NCI-H1436 (cell line): ENCODE data around the gene DYRK1A.

ENCODE experiments used
- DNase-seq: peaks from one replicate; lab custom pipeline; 2025; lab: John Stamatoyannopoulos, UW

DYRK1A gene

DNA sequence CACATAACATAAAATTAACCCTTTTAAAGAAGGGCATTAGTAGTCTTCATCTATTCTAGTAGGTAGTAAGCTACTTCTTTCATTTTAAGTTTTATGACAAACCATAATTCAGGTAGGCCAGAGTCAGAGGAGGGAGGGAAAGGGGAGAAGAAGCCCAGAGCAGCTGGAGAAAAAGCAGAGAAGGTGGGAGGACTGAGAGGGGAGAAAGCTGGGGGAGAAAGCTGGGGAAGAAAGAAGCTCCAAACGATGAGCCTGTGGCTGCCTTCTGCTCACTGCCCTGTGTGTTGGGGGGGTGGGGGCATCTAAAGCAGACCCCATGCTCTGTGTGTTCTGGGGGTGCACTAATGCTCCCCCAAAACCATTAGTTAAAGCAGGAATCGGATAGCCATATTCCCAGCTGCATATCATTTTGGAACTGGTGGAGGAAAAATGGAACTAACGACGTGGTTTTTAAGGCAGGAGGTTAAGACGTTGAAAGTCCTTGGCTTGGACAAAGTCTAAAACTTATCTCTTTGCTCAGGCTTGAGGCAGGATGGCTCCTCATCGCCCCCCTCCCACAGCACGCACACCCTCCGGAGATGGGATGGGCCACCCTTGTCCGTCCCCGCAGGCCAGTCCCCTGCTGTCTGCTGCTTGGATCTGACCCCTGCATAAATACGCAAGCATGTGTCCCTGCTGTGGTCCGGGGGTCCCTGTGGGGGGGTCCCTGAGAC, 184.2 kb downstream of the DYRK1A start:
- DNase-seq: no peak

DNA sequence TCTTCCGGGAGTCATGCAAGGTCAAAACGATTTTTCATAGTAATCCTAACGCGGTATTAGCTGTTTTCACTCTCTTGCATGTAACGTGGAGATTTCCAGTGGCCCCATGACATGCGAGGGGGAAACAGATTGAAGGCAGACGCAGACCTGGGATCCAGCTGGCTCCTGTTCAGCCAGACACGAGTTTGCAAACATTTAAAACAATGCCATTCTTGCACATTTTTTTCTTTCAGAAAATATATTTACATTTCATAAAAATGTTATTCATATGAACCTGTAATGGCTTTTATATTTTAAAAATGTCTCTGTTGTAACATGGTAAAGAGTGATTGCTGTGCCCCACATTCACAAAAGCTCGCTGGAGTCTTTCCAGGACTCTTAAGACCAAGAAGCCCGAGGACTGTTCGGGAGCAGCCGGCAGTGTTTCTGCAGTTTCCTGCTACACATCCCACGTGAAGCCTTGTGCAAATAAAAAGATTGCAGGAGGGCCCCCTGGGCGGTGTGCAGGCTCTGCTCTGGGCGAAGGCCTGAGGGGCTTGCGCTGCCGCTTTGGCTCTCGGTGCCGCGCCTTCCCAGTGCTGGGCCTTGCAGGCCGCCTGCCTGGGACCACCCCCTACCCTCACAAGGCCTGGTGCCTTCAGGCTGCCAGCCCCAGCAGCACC, 184.9 kb downstream of the DYRK1A start:
- peak; percentile 8 for DNase-seq

DNA sequence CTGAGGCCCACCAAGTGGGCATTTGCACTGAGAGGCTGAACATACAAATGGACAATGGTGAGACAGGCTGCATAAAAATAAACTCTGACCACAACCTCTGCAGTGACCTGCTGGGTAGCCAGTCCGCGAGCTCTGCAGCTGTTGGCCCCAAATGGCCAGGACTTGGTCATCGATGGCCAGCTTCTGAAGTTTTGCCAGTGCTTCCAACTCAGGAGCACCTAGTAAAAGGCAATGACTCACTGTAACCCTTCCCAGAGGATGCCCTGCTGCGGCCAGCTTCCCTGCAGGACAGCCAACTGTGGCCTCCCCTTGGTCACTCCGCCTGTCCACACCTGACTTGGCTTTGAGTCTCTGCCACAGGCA, 185.4 kb downstream of the DYRK1A start:
- no peak for DNase-seq

DNA sequence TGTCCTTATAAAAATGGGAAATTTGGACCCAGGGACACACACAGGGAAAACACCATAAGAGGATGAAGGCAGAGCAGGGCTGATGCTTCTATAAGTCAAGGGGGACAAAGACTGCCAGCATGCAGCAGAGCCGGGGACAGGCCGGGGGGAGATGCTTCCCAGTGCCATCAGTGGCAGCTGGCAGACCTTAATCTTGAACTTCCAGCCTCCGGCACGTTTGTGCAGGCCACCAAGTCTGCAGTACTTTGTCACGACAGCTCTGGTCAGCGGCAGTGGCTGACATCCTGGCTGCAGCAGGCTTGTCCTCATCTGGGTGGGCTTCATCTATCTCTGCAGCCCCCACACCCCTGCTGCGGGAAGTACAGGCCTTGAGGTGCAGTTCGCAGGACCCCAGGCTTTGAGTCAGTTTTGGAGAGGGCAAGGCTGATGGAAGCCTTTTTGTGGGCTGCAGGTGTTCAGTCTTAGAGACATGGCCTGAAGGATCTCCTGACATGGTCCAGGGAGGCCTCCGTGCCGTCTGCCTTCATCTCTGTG, 186.0 kb downstream of the DYRK1A start:
- no peak for DNase-seq

DNA sequence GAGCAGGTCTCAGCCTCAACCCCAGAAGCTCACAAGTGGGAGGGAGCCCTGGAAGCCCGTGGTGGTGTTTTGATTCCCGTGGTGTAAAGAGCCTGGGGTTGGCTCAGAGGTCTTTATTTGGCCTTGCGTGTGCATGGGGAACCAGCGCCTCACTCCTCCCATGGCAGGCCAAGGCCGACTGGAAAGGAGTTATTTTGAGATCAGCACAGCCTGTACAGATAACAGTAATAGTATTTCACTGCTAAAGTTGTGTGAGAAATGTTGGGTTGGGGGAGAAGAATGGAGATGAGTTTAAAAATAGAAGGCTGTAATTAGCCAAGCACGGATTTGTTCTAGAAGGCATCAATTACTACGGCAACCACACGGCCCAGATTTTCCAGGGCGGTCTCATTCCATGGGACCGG, 186.5 kb downstream of the DYRK1A start:
- DNase-seq: no peak

DNA sequence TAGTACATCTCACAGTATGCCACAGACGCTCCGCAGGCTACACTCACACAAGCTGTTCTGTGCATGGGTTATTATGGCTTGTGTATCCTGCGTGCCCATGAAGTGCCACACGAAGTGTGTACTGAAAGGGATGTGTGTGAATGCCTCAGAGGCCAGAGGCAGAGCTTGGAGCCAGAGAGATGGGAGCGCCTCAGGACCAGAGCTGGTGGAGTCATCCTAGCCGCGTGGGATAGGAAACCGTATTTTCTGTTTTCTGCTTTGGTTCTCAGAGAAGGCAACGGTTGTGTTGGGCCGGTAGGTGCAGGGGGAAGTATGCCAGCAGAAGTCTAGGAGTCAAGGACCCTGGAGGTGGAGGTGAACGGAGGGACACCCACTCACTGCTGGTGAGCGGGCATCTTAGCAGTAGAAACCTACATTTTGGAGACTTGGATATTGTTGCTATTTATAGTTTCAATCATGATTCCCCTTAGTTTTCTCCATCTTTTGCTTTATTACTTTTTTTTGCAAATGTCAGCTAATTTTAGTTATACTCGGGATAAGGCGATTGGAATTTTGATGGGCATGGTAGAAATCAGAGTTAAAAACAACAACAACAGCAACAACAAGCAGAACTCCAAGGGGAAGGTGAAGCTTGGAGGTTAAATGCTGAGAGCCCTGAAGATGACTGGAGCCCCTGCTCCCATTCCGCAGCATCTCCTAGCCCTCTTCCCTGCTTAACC, 188.2 kb downstream of the DYRK1A start:
- DNase-seq: no peak

DNA sequence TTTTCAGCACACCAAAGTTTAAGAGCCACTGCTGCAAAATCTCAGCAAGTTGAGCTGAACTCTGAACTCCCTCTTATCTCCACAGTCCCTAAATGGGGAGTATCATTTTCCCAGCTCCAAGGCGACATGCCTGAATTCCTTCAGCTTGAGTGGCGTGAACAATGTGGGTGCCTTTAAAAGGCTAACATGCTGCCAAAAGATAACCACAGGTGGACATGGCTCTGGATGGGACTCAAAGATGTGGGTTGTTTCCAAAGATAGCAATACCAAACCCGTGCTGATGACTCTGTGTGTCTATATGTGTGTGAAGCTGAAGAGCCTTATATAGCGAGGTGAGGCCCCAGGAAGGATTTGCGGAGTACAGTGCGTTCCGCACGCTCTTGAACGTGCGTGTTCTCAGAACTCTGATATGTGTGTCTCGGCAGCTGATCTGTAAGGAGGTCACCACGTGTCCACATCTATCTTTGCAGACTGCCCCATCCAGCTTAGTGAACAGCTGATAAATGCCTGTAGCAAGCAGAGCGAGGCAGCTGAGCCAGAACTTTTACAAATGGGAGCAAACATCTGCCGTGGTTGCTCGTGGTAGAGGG, 189.2 kb downstream of the DYRK1A start:
- no peak for DNase-seq

DNA sequence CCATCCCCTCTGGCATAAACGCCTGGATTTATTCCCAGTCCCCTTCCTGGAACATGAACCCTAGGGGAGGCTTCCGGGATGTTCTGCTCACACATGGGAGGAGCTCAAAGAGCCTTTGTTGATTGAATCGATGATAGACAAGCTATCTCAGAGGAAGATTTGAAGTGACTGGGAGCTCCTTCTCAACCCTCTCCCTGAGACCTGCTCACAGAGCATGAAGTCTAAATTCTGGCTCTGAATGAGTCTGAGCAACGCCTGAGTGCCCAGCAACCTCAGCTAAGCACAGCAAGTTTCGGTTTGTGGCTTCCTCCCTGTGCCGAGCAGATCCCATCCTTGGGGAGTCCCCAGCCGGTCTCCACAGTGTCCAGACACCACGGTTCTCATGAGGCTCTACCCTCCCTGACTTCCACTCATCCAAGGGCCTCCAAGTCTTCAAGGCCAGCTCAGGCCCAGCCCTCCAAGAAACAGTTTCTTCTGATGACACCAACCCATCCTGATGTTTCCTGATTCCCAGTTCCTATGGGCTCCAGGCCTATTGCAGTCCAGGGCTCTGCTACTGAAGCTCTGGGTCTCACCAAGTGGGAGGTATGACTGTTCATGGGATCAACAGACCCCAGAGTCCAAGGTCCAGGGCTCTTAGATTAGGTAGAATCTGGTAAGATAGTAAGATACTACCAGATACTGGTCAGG, 190.8 kb downstream of the DYRK1A start:
- no peak for DNase-seq

DNA sequence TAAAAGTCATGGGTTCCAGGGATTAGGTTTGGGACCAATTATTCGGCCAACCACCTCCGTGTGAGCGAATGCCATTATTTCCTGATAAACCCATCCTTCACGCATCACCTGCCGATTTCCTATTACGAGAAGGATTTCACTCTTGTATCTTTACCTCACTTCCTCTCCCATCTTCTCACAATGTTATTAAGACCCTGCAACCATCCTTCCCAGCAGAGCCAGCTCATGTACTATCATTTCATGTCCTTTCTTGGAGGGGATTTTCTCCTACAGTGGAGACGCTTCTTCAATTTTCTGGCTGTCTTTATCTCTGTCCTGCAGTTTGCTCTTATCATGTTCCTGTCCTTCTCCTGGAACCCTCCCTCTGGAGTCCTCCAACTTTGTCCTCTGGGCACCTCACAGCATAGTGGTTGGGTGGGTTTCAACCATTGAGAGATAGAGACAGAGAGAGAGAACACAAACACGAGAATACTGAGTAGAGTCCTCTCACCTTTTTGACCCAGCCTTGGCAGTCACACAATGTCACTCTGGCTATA, 192.2 kb downstream of the DYRK1A start:
- DNase-seq: no peak

DNA sequence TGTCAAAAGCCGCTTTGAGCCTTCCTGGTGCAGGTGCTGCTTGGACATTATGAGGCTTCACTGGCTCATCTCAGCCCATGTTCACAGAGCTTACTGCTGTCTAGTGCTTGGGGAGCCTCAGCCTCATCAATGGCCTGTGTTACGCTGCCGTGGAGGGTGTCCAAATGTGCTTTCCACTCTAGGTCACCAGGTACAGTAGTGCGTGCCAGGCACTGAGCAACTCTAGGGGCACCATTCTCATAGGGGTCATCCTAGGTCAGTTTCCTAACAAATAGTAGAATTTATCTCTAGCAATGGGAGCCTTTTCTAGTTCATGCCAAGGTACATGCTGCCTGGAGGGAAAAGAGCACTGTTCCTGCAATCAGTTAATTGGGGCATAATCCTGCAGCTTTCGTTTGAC, 193.8 kb downstream of the DYRK1A start:
- DNase-seq: no peak

DNA sequence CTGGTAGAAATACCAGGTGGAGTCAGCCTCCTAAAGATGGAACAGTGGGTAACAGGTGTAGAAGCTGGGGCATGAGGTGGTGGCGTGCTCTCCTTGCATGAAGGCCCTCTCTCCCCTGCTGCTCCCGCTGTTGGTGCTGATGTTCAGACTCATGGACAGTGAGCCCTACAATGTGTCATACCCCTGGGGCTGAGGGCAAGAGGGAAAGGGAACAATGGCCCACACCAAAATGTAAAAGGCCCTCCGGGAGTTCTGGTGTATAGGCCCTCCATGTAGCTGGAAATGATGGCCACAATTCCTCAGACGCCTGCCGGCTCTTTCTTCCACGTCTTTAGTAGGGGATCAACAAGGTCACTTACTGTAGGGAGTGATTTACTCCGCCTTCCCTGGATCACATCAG, 194.9 kb downstream of the DYRK1A start:
- DNase-seq: no peak

DNA sequence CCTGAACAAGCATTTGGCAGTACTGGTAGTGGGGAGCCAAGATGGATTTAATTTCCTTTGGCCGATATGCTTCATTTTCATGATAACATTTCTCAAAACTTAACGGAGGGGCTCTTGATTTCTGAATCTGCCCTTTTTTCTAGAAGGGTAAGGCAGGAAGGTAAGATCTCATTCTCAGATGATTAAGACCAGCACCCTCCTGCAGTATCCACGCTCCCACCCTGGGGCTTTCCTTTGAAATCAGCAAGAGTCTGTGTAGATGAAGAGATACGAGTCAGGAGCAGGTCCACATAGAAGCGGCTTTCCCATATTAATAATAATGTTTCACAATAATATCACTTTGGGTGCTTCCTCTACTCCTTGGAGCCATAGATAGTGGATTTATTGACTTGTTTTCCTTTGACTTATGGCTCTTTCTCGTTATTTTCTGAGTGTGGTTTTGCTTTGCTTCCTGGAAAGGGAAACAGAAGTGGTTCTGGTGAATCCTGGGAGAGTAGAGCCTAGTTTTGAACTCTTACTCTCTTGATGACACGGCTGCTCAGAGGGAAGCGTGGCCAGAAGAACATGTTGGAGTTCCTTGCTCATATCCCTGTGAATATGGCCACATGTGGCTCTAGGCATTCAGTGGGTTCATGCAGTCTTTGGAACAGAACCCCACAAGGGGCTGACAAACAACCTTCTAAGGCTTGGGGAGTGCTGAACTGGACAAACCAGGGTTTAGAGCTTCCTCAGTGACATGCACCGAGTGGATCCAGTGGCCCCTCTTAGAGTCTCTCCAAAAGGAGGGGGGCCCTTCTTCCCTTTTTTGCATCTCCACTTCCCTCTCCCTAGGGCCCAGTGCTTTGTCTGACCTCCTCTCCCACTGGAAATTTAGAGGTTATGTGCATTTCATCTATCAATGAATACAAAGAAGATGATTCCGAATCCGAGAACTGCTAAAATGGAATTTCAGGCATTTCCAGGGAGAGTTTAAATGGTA, 195.7 kb downstream of the DYRK1A start:
- no peak for DNase-seq

DNA sequence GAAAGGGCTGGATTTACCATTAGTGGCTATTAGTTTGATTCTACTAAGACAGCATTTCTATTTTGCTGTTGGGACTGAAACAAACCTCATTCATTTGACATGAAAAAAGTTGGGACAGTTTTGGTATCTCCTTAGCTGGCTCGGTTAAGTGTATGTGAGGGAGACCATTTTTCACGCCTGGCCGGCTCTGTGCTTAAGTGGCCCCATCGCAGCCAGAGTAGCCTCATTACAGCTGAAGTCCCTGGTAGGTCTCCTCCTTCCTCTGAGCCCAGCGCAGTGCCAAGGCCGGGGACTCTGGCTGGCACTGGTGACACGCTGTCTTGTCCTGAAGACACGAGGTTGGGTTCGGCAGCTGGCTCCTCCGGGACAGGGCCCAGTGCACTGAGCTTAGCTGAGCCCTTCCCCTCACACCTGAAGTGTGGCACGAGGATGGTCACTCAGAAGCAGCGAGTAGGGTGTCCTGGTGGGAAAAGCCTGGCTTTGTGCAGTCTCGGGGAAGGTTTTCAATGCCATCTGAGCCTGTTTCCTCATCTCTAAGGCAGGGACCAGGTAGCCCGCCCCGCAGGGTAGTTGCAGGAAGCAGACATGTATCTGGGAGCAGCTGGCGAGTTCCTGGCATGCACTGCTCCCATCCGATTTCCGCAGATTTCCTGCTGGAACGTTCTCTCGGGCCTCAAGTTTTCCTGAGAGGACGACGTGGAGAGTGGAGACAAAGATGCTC, 196.5 kb downstream of the DYRK1A start:
- no peak for DNase-seq

DNA sequence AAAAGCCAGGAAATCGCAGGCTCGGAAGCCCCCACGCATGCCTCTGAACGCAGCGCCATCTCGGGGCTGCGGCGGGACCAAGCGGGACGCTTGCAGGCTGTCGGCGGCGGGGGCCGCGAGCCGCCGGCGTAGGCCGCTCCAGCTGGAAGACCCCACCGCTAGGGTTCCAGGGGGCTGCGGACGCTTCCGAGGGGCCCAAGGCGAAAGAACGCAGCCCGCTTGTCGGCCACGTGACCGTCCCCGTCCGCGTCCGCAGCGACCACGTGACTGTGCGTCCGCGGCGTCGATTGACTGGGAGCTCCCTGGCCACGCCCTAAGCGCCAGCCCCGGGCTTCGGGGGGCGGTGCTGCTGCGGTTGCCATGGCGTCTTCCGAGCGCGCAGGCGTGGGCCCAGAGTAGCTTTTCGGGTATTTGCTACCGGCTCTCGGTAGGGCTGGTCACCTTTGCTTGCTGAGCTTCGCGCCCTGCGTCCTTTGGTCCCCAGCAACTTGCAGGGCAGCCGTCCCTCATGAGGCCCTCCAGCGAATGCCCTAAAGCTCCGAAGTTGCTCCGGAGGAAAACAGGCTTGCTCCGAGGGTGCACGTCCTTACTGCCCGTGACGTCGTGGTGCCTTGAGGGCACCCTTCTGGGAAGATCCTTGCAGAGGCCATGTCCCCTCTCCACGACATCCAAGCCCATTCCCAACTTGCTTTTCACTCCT, 197.2 kb downstream of the DYRK1A start:
- peak; percentile 94 for DNase-seq

DNA sequence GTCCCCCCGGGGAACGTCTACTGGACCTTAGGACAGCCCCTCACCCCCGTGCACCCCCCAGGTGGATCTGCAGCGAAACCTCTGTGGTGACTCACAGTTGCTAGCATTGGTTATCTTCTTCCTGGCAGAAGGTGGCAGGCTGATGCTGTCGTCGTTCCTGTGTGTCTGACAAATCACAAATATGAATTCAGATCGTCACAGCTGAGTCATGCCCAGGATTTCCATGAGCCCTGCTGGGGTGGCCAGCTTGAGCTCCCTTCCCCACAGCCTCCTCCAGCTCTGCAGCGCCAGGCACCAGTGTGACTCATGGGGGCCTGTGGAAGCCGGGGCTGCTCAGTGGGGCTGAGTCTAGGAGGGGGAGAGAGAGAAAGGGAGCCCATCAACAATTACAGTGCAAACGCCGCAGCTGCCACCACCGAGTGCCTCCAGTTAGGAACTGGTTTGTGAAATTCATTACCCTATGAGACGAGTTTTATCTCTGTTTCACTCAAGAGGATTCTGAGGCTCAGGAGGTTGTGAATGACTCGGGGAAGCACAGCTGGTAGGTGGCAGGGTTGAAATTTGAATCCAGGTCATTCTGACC, 197.9 kb downstream of the DYRK1A start:
- DNase-seq: peak; percentile 62

DNA sequence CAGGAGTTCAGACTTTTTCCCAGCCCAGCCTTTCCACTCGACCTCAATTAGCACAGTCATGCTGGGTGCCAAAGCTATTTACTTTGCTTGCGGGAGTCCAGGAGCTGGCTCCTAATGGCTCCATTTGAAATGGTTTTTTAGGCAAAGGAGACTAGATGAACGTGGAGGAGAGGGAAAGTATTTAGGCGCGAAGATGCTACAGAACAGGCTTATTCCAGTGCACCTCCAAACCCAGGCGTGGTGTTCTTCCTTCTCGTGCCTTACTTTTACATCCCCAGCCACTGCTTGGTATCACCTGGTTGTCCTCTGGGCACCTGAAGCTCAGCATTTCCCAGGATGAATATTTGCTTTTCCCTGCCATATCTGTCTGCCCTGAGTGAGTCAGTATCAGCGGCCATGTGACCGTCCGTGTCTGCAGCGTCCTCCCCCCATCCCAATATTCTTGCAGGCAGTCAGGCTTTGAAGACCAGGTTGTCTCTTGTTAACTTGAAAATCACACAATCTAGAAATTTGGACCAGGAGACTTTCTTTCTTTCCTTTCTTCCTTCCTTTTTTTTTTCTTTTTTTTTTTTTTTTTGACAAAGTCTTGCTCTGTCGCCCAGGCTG, 198.5 kb downstream of the DYRK1A start:
- no peak for DNase-seq

DNA sequence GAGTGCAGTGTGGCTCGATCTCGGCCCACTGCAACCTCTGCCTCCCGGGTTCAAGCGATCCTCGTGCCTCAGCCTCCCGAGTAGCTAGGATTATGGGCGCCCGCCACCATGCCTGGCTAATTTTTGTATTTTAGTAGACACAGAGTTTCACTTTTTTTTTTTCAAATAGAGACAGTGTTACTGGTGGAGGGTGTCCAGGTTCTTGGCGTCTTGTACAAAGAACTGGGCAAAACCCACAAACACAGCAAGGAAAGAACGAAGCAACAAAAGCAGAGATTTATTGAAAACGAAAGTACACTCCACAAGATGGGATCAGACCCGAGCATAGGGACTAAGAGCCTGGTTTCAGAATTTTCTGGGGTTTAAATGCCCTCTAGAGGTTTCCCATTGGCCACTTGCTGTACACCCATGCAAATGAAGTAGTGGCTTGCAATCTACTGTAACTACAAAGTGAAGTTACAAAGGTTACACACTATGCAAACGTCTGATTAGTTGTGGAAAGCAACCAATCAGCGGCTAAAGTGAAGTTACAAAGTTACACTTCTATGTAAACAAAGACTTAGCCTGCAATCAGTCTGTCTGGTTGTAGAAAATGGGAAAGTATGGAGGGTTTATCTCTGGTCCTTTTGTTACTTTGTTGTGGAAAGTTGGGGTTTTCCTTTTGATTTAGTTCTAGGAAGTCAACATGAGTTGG, 199.1 kb downstream of the DYRK1A start:
- no peak for DNase-seq
